NCI-H1092 treated with DMSO at 0.1 percent for 48 hours (cell line): Measurements from ENCODE around the gene TMEM115.
A peak's percentile ranks its signal among the peaks of the same experiment; 100 is the strongest.

Experiments used
- DNase-seq: peaks from one replicate; lab custom pipeline; 2025; lab: John Stamatoyannopoulos, UW

The TMEM115 gene

GRCh38 chr3:50358911-50359759, at the start of gene TMEM115:
Gene TMEM115, minus strand, starts transcription at chr3:50359521. Its CDS starts 458 bp downstream, at chr3:50359063.
- DNase-seq, result peak; percentile 96

DNA sequence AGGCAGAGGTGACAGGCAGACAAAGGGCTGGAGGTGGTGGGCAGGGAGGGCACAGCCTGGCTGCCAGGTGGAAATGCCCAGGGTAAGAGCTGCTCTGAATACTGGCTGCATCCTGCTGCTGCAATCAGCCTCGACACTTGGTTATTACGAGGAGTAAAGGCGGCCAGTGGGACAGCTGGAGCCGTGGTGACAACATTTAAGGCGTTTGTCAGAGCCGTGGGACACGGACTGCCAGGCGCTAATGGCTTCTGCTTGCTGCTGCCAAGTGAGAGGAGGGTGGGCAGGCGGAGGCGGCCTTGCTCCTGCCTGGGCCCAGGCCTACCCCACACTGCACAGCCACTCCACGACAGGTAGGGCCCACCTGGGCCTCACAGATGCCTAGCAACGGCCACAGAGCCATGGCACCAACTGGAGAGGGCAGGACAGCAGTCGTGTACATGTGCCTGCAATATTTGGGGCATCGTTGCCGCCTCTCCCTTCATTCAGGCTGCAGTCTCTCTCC, 49.2 kb upstream of the TMEM115 start:
- DNase-seq, result peak; percentile 29

GRCh38 chr3:50406487-50406886, 47.2 kb upstream of the TMEM115 start:
- DNase-seq, result no peak

GRCh38 chr3:50405249-50405648, 45.9 kb upstream of the TMEM115 start:
- no peak for DNase-seq

DNA sequence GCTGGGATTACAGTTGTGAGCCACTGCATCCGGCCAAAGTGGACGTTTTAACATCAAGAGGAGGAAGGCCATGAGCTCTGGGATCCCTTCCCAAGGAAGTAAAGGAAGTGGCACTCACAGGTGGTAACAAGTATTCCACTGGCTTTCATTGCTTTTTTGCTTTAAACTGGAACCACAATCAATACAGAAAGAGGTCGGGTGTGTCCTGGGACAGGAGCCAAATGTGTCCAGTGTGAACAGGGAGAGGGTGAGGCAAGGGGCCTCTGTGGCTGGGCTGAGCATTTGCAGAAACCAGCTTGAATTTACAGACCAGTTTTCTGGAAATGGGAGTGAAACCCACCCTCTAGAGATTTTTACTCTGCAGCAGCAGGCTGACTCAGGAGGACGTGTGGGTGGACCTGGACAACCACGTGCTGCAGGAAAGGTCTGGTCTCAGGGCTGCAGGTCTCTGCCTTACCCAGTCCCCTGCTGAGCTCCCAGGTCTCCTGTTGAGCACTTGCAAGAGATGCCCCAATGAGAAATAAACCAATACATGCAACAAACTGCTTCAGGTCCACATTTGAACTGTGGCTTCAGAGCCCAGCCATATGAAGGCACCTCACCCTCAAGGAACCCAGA, 42.8 kb upstream of the TMEM115 start:
- no peak for DNase-seq

DNA sequence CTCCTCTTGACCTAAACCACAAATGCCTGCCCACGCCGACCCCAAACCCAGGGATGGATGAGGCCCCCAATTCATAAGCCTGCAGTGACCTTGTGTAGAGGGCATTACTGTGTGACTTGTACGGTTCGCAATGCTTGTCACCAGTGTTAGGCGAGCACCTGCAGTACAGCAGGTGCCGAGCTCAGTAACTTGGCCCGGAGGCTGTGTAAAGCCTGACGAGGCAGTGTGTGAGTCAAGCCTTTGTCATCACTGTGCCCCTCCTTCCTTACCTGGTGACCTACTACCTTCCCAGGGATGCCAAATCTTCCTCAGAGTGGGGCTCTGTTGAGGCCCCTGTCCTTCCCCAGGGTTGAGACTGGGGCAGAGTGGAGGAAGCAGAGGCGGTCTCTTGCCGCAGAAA, 37.2 kb upstream of the TMEM115 start:
- no peak for DNase-seq

DNA sequence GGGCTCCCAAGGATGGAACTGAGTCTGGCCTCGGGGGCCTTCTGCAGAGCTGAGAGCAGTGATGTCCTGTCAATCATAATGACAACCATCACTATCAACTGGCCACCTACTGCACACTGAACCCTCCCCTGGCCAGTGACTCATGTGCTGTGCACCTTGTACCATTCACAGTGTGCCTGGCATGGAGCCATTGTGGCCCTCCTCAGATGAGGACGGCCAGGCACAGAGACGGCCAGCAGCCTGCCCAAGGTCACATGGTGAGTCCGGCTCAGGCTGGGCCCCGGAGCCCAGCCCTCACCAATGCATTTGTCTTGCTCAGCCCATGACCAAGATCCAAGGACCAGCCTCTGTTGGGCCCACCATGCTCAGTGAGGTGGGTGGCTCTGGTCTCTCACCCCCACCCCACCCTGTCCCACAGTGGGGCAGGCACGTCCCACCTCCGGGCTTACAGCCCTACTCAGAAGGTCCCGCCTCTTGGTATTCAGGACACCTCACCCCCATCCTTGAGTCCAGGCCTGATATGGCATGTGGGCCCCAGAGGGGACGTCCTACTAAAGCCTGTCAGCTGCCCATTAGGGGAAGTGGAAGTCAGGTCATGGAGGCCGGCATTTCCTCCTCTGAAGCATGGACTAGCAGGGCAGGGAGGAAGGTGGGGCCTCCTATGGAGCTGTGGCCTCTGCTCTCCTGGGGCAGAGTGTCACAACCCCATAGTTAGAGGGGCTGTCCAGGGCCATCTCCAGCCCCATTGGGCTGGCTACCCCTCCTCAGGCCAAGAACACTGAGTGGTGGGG, 35.9 kb upstream of the TMEM115 start:
- DNase-seq, result no peak

DNA sequence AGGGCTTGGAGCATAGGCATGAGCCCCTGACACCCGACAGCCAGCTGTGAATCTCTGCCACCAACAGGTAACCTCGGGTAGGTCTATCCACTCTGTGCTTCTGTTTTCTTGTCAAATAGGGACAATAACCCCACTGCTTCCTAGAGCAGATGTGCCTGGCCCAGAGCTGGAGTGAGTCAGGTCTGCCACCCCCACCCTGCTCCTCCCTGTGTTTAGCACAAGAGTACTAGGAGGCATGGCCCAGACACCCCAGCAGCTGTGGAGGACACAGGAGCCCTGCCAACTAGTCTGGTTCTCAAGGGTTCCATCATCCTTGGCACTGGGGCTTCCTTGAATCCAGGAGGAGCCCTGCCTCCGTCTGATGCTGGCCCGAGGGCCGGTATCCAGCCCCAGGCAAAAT, 33.7 kb upstream of the TMEM115 start:
- no peak for DNase-seq

DNA sequence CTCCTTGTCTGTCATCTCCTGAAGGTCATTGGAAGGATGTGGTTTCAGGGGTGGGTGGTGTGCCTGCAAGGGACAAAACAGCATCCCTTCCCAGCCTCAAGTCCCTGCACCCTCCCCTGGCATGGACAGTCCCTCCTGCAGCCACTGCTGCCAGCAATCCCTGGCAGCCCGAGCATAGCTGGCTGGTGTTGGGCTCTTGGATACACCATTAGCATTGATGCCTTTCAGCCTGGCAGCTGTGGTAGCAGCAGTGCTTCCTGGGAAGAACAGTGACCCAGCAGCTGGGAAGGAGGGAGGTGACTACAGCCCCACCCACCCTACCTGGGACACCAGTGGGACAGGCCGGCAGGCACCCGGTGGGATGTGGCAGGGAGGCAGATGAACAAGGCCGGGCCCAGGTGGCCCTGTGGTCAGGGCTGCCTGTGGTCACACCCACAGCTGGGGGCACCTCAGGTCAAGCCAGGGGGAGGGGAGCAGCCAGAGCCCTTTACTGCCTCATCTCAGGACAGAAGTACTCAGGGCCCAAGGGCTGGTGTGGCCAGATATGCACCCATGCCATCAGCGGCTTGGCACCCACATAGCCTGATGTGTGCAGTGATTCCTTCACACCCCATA, 32.9 kb upstream of the TMEM115 start:
- DNase-seq, result no peak

DNA sequence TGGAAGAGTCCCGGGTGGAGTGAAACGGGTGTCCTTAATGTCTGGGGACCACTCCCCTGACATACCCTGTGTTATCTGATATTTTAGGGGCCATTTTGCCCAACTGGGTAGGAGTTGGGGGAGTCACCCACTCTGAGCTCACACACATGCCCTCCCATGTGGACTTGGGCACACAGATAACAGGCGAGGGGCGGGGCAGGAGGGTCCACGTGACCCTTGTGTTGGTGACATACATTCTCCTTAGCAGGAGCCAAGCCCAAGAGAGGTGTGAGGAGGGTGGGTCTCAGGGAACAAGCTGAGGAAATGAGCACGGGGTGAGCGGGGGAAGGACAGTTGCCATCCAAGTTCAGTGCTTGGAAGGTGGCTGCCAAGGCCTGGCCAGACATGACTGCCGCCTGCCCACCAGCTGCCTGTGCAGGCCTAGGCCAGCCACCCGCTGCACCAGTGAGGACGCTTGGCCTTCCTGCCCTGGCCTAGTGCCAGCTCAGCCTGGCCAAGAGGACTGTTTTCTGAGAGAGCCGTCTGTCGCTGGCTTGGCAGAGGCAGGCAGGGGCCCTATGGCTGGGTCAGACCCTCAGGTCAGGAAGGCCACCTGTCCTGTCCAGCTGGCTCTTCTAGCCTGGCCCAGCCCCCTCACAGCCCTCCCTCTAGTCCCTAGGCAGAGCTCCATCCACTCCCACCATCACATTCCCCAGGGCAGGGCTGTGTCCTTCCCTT, 31.3 kb upstream of the TMEM115 start:
- peak; percentile 69 for DNase-seq

GRCh38 chr3:50389414-50389767, 30.1 kb upstream of the TMEM115 start:
- DNase-seq, result no peak

DNA sequence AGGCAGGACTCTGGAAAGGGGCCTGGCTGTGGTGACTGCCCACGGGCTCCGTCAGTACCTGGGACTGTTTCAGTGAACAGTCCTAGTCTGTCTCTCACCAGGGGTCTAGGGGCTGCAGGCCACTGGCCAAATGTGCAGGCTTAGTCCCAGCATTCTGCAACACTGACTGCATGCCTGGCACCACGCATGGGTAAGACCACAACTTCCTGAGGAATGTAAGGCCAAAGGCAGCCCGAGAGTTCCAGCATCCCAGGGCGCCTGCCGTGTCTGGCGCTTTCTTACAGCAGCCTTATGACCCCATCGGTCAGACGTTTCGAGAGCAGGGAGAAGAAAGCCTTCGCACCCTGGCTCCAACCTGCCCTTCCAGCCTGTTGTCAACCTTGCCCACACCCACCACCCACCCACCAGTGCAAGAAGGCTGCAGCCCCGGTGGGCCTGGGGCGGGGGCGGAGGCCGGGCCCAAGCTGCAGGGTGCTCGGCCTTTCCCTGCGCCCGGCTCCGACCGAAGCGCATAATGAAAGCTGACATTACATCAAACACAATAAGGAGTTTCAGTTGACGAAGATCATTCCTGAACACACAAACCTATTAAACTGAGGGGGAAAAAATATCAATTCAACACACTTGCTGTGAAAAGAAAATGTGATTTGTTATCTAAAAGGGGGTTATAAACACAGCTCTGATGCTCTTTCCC, 29.5 kb upstream of the TMEM115 start:
- DNase-seq, result no peak

DNA sequence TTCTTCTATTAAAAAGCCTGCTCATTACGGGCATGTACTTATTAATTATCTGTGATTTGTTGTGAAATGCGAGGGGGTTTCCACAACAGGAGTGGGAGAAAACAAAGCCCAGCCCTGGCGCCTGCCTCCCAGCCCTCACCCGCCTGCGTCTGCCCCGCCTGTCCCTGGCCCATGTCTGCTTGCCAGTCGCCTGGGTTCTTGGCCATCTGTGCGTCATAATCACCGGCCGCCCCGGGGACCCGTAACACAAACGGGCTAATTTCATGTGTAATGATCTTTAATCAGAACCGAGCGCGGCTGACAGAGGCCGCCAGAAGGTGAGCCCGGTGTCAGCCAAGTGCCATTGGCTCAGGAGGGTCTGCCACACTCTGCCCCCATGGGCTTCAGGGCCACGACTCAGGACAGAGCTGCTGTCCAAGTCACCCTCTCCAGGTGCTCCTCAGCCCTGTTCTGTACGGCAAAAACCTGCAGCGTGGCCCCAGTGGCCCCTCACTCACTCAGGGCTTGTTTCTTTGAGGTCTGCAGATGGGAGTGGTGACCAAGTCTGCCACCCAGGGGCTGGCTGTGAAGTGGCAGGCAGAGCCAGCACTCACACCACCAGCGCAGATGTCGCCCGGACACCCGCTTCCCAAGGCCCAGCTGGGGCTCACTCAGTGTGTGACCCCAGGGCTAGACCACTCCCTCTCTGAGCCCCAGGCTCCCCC, 28.8 kb upstream of the TMEM115 start:
- DNase-seq, result peak; percentile 23

GRCh38 chr3:50385754-50386153, 26.4 kb upstream of the TMEM115 start:
- DNase-seq, result no peak

DNA sequence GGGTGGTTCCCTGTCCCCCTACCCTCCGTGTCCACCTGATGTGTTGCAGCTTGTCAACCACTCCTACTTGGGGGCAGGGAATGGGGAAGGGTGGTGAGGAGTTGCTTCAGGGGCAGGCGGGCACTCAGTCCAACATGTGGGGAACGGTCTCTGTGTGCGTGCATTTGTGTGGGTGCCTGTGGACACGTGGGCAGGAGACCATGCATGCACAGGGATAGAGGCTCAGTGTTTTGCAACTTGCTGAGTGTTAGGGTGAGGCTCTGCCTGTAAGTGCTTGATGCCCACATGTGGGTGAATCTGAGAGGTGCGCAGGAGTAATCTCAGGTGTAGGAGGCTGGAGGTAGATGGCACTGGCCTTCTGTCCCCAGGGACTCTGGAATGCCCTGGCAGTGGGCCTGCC, 24.4 kb upstream of the TMEM115 start:
- no peak for DNase-seq

DNA sequence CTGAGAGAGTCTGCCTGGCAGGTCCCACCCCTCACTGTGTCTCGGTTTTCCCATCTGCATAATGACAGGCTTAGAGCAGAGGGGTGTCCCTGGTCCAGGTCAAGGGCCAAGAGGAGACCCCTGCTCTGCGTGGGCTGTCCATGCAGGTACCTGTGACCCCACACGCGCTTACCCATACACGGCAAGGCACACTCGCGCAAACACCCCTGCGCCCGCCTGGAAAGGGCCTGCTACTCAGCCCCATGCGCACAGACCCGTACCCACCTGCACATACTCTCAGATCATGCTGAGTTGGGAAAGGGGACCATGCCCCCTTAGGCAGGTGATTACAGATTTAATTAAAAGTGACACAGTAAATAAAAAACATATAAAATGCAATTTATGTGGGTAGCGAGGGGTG, 23.4 kb upstream of the TMEM115 start:
- DNase-seq, result no peak

- peak; percentile 39 for DNase-seq
Measured at GRCh38 chr3:50381383-50381782, 22.1 kb upstream of the TMEM115 start.

- no peak for DNase-seq
Measured at GRCh38 chr3:50380405-50381085, 21.2 kb upstream of the TMEM115 start.

DNA sequence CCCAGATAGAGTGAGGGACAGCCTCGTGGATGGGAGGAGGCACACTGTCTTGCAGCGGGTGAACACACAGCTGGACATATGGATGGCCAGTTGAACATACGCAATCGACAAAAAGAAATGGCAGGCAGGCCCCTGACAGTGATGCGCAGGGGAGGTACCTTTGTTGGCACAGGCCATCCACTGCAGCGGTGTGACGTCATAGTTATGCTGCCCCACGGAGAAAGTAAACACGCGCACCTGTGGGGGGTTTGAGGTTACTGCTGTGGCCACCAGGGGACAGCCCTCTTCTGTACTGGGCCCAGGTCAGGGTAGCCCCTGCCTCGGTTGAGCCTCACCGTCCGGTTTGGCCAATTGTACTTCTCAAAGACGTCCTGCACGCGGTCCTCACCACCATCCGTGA, 19.4 kb upstream of the TMEM115 start:
- no peak for DNase-seq

DNA sequence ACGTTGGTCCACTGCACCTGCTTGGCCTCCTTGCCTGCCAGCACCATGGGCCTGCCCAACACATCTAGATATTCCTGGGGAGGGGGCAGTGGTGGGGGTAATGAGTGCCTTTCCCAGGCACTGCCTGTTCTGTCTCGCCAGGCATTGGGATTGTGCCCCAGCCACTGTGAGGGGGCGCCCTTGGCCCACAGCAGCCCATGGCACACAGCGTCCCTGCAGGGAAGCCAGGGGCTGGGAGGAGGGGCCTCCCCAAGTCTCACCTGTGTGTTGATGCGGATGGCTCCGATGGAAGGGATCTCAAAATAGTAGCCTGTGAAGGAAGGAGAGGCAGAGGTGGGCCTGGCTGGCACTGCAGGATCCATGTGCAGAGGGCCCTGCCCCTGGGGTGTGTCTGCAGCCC, 18.7 kb upstream of the TMEM115 start:
- no peak for DNase-seq
